Astrocyte of the spinal cord (primary cell): ENCODE data around the gene CASKIN1.
"Not testable (repeated sequence)": the region's sequence is repeated elsewhere in the genome, so short reads cannot be mapped to it uniquely, and the experiment has no call there.

ENCODE experiments used
- DNase-seq: peaks from one replicate; pipeline ENCODE4 v3.0.0; 2011; ENCODE audit warnings: low read depth, low spot score
- H3K4me3 ChIP-seq: 2 replicates; pipeline ENCODE4 v1.5.1; 2011; ENCODE audit warnings: low read depth, mild to moderate bottlenecking, low read length, moderate library complexity
- CTCF ChIP-seq: IDR thresholded peaks from 2 replicates; pipeline ENCODE4 v1.5.1; 2012; ENCODE audit warnings: low read depth, mild to moderate bottlenecking, low read length, inconsistent platforms
- in situ Hi-C: cut with HindIII; loops from 2 replicates; pipeline ENCODE4 v1.10.0; 2017; ENCODE audit warnings: low sequenced_read_pairs

Gene CASKIN1

GRCh38 chr16:2205967-2206313 is 9.5 kb upstream of the CASKIN1 start:
- in situ Hi-C loops = no loop called here

GRCh38 chr16:2205104-2205966 is 8.9 kb upstream of the CASKIN1 start, which contains the start of gene MLST8:
TSS of gene MLST8 (plus strand) at chr16:2205454. CDS start at chr16:2206086, 632 bp downstream.
- TF ChIP-seq CTCF = no peak
- in situ Hi-C loops = no loop called here
- peak within 1 kb of the TSS; percentile 80 for H3K4me3 ChIP-seq
- peak; percentile 89 for DNase-seq

More at GRCh38 chr16:2205967-2206313, 9.5 kb upstream of the CASKIN1 start:
- no peak for DNase-seq
- TF ChIP-seq CTCF = no peak
- peak overlapping the region; percentile 80 for H3K4me3 ChIP-seq

- TF ChIP-seq CTCF = no peak
- no peak for DNase-seq
- peak overlapping the region; percentile 80 for H3K4me3 ChIP-seq
- in situ Hi-C loops = no loop called here
Measured at GRCh38 chr16:2204416-2205103, 8.2 kb upstream of the CASKIN1 start.

GRCh38 chr16:2203119-2203688 is 6.8 kb upstream of the CASKIN1 start:
- in situ Hi-C loops, DNase-seq, H3K4me3 ChIP-seq: not testable (repeated sequence)

- TF ChIP-seq CTCF = no peak
- in situ Hi-C loops = no loop called here
- H3K4me3 ChIP-seq = no peak overlapping the region
- no peak for DNase-seq
Measured at GRCh38 chr16:2200313-2200712, 3.9 kb upstream of the CASKIN1 start.

GRCh38 chr16:2199621-2200139 is 3.3 kb upstream of the CASKIN1 start:
- no peak for DNase-seq
- in situ Hi-C loops = no loop called here
- no peak for TF ChIP-seq CTCF
- H3K4me3 ChIP-seq = no peak overlapping the region
